DND-41 (cell line): Measurements from ENCODE around the gene MED25.

Experiments
- ATAC-seq: fragments of 200-7000 bp; cut with Tn5 transposase; 3 replicates; pipeline ENCODE4 v1.9.1; 2021; ENCODE audit warnings: low read depth; ENCODE audit not compliant: insufficient read depth
- DNase-seq: peaks from one replicate; pipeline ENCODE4 v3.0.0-alpha.2; 2020
- H2AFZ ChIP-seq: 2 replicates; pipeline ENCODE4 v1.6.0; 2012; ENCODE audit warnings: low read depth, low read length
- H3K27ac ChIP-seq: 2 replicates; pipeline ENCODE4 v1.5.1; 2012; ENCODE audit warnings: low read length, inconsistent platforms
- H3K27me3 ChIP-seq: fragments of 200-600 bp; sonication (generic); 2 replicates; pipeline ENCODE4 v1.6.0; 2012; ENCODE audit warnings: low read length, mild to moderate bottlenecking, inconsistent platforms; ENCODE audit not compliant: insufficient read depth, poor library complexity
- H3K36me3 ChIP-seq: 2 replicates; pipeline ENCODE4 v1.5.1; 2012; ENCODE audit warnings: low read length, inconsistent platforms; ENCODE audit not compliant: insufficient read depth
- H3K4me1 ChIP-seq: 2 replicates; pipeline ENCODE4 v1.5.1; 2012; ENCODE audit warnings: mild to moderate bottlenecking, low read length; ENCODE audit not compliant: insufficient read depth
- H3K4me2 ChIP-seq: 2 replicates; pipeline ENCODE4 v1.6.0; 2012; ENCODE audit warnings: mild to moderate bottlenecking, moderate library complexity, low read length, inconsistent platforms; ENCODE audit not compliant: insufficient read depth
- H3K4me3 ChIP-seq, 2 experiments: fragments of 200-600 bp in 1 of 2; shearing (Covaris generic) in 1 of 2; 2 replicates each; pipeline ENCODE4 v1.5.1; 2012 to 2016; ENCODE audit warnings: inconsistent platforms in 2 of 2, low read length in 2 of 2, mild to moderate bottlenecking in 2 of 2, low read depth in 1 of 2, moderate library complexity in 1 of 2
- H3K79me2 ChIP-seq: 2 replicates; pipeline ENCODE4 v1.6.0; 2012; ENCODE audit warnings: low read length, inconsistent platforms; ENCODE audit not compliant: insufficient read depth
- H3K9ac ChIP-seq: 2 replicates; pipeline ENCODE4 v1.6.0; 2012; ENCODE audit warnings: low read depth, mild to moderate bottlenecking, inconsistent platforms, low read length, moderate library complexity
- H3K9me3 ChIP-seq: 2 replicates; pipeline ENCODE4 v1.5.1; 2012; ENCODE audit warnings: low read length, moderate library complexity, mild to moderate bottlenecking, inconsistent platforms; ENCODE audit not compliant: insufficient read depth, severe bottlenecking
- H4K20me1 ChIP-seq: 2 replicates; pipeline ENCODE4 v1.6.0; 2012; ENCODE audit warnings: low read length; ENCODE audit not compliant: insufficient read depth
- EZH2 ChIP-seq: IDR thresholded peaks from 3 replicates; pipeline ENCODE4 v1.6.1; 2012; ENCODE audit warnings: borderline replicate concordance, low read depth, mild to moderate bottlenecking, moderate library complexity, low read length, inconsistent platforms; ENCODE audit not compliant: severe bottlenecking
- TF ChIP-seq, protein P1 (sequence below): IDR thresholded peaks from 2 replicates; pipeline ENCODE4 v1.5.1; 2012; ENCODE audit warnings: borderline replicate concordance, low read length, moderate library complexity, mild to moderate bottlenecking; ENCODE audit not compliant: poor library complexity, severe bottlenecking; ENCODE audit errors: extremely low read depth

The MED25 gene

DNA sequence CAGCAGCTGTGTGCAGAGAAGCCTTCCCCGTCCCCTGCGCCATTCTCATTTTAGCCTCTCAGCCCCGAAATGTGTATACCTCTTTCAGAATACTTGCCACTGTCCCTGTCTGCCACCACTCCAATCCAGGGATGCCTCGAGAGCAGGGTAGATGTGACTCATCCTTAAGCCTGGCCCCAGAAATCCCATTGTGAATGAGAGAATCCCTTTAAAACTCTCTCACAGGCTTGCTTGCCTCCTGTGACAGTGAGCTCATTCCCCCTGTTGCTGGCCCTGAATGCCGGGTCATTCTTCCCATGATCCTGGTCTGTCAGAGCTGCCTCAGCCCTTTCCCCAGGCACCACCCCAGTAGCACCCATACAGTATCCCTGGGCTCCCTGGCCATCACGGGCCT, 41.7 kb upstream of the MED25 start:
- no peak for TF ChIP-seq EZH2
- TF ChIP-seq, protein P1, sequence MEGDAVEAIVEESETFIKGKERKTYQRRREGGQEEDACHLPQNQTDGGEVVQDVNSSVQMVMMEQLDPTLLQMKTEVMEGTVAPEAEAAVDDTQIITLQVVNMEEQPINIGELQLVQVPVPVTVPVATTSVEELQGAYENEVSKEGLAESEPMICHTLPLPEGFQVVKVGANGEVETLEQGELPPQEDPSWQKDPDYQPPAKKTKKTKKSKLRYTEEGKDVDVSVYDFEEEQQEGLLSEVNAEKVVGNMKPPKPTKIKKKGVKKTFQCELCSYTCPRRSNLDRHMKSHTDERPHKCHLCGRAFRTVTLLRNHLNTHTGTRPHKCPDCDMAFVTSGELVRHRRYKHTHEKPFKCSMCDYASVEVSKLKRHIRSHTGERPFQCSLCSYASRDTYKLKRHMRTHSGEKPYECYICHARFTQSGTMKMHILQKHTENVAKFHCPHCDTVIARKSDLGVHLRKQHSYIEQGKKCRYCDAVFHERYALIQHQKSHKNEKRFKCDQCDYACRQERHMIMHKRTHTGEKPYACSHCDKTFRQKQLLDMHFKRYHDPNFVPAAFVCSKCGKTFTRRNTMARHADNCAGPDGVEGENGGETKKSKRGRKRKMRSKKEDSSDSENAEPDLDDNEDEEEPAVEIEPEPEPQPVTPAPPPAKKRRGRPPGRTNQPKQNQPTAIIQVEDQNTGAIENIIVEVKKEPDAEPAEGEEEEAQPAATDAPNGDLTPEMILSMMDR: no peak
- Histone ChIP-seq H3K4me3 (no peak overlapping the region), H3K4me1 (no peaks in the 10 kb centered on the region), H4K20me1 (peaks cover 17% of the 10 kb centered on the region), H3K36me3 (peaks cover 19% of the 10 kb centered on the region), H3K27me3 (no peaks in the 10 kb centered on the region), H3K27ac (no peak overlapping the region), H3K79me2 (peaks cover 38% of the 10 kb centered on the region), H3K9me3 (no peaks in the 10 kb centered on the region), H3K9ac (no peak overlapping the region), H3K4me2 (no peak overlapping the region), H2AFZ (no peak overlapping the region)
- ATAC-seq (no peak), DNase-seq (no peak)

DNA sequence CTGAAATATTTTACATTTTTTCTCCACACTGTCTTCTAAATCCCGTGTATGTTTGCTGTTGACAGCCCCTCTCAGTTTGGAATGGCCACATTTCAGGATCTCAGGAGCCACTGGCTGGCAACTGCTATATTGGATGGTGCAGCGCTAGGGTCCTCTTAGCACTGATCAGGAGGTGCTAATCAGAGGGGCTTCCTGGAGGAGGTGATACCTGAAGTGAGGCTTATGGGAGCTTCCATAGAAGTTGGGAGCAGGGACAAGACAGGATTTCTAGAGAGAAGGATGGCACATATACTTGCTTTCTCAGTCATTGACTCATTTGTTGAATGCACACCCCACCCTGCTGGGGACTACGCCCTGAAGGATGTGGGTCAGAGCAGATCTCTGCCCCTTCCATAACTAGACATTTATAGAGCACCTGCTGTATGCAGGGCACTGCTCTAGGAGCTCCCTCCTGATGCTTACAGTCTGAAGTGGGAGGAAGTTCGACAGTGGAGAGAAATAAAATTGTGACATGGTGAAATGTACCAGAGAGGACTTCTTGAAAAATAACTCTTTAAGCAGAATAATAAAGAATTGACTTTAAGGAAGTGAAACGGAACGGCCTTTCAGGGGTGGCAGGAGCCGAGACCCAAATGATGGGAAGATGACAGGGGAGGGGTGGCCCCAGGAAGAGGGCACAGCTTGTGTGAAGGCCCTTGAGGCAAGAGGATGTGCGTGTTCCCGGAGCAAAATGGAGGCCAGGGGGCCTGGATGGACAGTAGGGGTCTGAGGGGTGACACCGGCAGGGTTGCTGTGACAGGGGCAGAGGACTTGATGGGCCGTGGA, 38.1 kb upstream of the MED25 start:
- no peak for ATAC-seq
- Histone ChIP-seq H3K79me2 (peaks cover 15% of the 10 kb centered on the region), H3K4me1 (no peaks in the 10 kb centered on the region), H3K9me3 (no peaks in the 10 kb centered on the region), H3K27ac (no peak overlapping the region), H4K20me1 (peaks cover 7% of the 10 kb centered on the region), H2AFZ (no peak overlapping the region), H3K27me3 (no peaks in the 10 kb centered on the region), H3K36me3 (peaks cover 31% of the 10 kb centered on the region), H3K9ac (no peak overlapping the region), H3K4me3 (no peak overlapping the region), H3K4me2 (no peak overlapping the region)
- TF ChIP-seq, protein P1: no peak
- no peak for TF ChIP-seq EZH2
- no peak for DNase-seq

DNA sequence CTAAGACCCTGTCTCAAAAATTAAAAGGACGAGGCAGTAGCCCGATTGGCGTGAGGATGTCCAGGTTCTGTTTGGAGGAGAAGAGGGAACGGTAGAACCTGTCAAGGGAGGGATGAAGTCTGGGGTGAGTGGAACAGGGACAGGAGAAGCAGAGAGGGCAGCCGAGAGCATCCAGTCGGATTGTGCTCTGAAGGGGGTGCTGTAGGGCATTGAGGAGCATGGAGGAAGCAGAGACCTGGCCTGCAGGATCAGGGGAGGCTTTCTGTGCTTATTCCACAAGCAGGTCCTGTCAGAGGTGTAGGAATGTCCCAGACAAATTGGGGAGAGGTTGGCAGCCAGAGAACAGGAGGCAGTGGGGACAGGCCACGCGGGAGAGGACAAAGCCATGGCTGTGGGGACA, 37.2 kb upstream of the MED25 start:
- no peak for ATAC-seq
- peaks cover 33% of the 10 kb centered on the region for H3K36me3 ChIP-seq
- TF ChIP-seq, protein P1: no peak
- no peak for TF ChIP-seq EZH2
- H4K20me1 ChIP-seq: 0 out of 2 replicates have a peak, but pooled peaks cover 3% of the 10 kb centered on the region
- no peak overlapping the region for H3K27ac ChIP-seq
- H3K27me3 ChIP-seq: no peaks in the 10 kb centered on the region
- H3K9ac ChIP-seq: no peak overlapping the region
- H3K4me3 ChIP-seq: no peak overlapping the region
- no peaks in the 10 kb centered on the region for H3K4me1 ChIP-seq
- peaks cover 9% of the 10 kb centered on the region for H3K79me2 ChIP-seq
- no peak overlapping the region for H3K4me2 ChIP-seq
- no peak overlapping the region for H2AFZ ChIP-seq
- no peaks in the 10 kb centered on the region for H3K9me3 ChIP-seq
- DNase-seq: no peak
